Coronary artery (tissue), 2 donors: ENCODE data around the gene HELZ.
"Not testable (repeated sequence)": the region's sequence is repeated elsewhere in the genome, so short reads cannot be mapped to it uniquely, and the experiment has no call there.

ENCODE experiments used
- DNase-seq: peaks from one replicate; pipeline ENCODE4 v3.0.0-alpha.2; 2017; ENCODE audit warnings: low spot score
- H3K27ac ChIP-seq, 2 donors: fragments of 200-600 bp; sonication (generic); one replicate each; pipeline ENCODE4 v1.5.1; 2016 to 2019
- H3K4me3 ChIP-seq: fragments of 200-600 bp; sonication (generic); 2 replicates; pipeline ENCODE4 v1.5.1; 2016; ENCODE audit warnings: mild to moderate bottlenecking, moderate library complexity
- TF ChIP-seq, protein P1 (sequence below): fragments of 200-600 bp; sonication (generic); IDR thresholded peaks from one replicate; pipeline ENCODE4 v1.5.1; 2019; ENCODE audit warnings: antibody characterized with exemption

HELZ gene

DNA sequence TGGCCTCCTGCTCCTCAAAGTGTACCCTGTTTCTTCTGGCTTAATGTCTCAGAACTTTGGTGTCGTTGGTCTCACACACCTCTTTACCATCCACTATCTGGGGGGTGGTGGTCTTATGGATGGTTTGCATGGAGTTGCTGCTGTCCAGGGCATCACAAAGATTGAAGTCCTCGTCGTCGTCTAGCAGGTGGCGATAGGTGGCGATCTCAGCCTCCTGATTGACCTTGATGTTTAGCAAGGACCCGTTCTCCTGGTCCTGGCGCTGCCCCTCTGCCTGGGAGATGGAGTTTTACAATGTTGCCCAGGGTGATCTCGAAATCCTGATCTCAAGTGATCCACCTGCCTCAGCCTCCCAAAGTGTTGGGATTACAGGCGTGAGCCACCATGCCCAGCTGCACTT, 31.1 kb upstream of the HELZ start:
- TF ChIP-seq, protein P1, sequence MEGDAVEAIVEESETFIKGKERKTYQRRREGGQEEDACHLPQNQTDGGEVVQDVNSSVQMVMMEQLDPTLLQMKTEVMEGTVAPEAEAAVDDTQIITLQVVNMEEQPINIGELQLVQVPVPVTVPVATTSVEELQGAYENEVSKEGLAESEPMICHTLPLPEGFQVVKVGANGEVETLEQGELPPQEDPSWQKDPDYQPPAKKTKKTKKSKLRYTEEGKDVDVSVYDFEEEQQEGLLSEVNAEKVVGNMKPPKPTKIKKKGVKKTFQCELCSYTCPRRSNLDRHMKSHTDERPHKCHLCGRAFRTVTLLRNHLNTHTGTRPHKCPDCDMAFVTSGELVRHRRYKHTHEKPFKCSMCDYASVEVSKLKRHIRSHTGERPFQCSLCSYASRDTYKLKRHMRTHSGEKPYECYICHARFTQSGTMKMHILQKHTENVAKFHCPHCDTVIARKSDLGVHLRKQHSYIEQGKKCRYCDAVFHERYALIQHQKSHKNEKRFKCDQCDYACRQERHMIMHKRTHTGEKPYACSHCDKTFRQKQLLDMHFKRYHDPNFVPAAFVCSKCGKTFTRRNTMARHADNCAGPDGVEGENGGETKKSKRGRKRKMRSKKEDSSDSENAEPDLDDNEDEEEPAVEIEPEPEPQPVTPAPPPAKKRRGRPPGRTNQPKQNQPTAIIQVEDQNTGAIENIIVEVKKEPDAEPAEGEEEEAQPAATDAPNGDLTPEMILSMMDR, result no peak
- Histone ChIP-seq H3K27ac (no peak overlapping the region), H3K4me3 (no peak overlapping the region)
- DNase-seq, result no peak

DNA sequence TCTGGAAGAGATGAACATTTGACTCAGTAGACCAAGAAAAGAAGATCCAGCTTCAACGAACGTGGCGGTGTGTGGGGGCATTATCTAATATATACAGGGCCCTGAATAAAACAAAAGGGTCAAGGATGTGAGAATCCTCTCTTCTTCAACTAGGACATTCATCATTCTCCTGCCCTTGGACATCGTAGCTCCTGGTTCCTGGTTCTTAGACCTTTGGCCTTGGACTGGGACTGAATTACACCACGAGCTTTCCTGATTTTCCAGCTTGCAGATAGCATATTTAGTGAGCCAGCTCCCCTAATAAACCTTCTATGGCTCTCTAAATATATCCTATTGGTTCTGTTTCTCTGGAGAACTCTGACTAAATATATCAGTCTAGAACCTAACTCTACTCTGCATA, 29.5 kb upstream of the HELZ start:
- Histone ChIP-seq H3K27ac (no peak overlapping the region), H3K4me3 (no peak overlapping the region)
- no peak for DNase-seq
- TF ChIP-seq, protein P1, result no peak

DNA sequence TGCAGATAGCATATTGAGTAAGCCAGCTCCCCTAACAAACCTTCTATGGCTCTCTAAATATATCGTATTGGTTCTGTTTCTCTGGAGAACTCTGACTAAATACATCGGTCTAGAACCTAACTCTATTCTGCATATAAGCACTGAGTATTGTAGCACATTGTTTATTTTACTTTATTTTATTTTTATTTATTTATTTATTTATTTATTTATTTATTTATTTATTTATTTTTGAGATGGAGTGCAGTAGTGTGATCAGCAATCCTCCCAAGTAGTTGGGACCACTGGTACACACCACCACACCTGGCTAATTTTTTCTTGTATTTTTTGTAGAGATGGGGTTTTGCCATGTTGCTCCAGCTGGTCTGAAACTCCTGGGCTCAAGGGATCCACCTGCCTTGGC, 28.9 kb upstream of the HELZ start:
- TF ChIP-seq, protein P1, result no peak
- H3K4me3 ChIP-seq, result no peak overlapping the region
- no peak overlapping the region for H3K27ac ChIP-seq
- no peak for DNase-seq

DNA sequence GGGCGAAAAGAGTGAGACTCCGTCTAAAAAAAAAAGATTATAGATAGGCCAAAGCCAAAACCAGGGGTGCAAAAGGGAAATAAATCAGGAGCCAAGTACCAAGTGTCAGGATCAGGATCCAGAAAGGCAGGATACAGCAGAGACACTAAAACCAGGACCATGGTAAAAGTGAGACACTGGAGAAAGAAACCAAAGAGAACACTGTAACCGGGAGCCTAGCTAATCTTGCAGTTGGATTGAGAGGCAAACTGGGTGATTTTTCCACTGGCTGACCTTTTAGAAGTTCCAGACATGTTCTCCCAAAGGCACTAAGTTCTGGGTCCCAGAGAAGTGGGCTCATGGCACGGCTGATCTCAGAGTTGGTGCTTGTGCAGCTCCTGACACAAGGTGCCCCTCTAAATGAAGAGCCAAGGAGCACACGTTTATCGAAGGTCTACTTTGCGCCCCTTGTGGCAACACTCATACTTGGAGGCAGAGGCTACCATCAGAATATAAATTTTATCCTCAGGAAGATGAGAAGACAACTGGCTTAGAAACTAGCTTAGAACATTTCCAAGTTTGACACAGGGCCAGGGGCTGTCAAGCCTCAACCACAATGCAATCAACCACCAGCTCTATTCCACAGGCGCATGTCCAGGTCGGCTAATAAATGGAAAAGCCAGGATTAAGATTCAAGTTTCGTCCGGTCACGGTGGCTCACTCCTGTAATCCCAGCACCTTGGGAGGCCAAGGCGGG, 27.5 kb upstream of the HELZ start:
- no peak overlapping the region for H3K27ac ChIP-seq
- H3K4me3 ChIP-seq, result no peak overlapping the region
- TF ChIP-seq, protein P1, result no peak
- no peak for DNase-seq

DNA sequence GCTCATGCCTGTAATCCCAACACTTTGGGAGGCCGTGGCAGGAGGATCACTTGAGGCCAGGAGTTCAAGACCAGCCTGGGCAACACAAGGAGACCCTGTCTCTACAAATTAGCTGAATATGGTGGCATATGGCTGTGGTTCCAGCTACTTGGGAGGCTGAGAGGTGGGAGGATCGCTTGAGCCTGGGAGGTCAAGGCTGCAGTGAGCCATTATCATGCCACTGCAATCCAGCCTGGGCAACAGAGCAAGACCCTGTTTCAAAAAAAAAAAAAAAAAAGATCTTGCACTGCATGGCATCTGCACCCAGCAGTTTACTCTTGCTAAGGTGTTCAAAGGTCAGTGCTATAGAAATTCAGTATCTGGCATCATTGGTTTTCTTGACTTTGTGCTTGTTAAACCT, 26.2 kb upstream of the HELZ start:
- not testable (repeated sequence) for H3K4me3 ChIP-seq, DNase-seq, H3K27ac ChIP-seq

DNA sequence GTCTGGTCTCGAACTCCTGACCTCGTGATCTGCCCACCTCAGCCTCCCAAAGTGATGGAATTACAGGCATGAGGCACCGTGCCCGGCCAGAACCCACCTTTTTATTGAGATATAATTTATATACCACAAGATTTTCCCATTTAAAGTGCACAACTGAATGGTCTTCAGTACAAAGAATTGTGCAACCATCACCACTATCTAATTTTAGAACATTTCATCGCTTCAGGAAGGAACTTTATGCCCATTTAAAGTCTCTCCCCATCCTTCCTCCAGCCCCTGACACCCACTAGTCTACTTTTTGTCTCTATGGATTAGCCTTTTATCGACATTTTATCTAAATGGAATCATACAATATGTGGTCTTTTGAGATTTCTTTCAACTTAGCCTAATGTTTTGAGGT, 25.4 kb upstream of the HELZ start:
- TF ChIP-seq, protein P1, result no peak
- H3K27ac ChIP-seq, result no peak overlapping the region
- no peak overlapping the region for H3K4me3 ChIP-seq
- DNase-seq, result no peak

DNA sequence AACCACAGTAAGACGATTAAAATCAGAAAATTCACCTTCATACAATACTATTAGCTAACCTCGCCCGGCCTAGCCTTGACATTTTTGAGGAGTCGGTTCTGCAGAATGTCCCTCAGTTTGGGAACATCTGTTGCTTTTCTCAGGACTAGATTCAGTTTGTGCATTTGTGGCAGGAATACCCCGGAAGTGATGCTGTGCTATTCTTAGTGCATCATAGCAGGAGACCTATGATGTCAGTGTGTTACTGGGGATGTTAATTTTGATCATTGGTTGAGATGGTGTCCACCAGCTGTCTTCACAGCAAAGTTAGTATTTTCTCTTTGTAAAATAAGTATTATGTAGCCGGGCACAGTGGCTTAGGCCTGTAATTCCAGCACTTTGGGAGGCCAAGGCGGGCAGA, 21.5 kb upstream of the HELZ start:
- no peak for DNase-seq
- no peak overlapping the region for H3K27ac ChIP-seq
- TF ChIP-seq, protein P1, result no peak
- H3K4me3 ChIP-seq, result no peak overlapping the region
